Osteocyte (in vitro differentiated cells): ENCODE data around the gene RIBC2. TPM values are rescaled to one million over a fixed set of nuclear protein-coding genes. Genes with fewer than 3 reads are reported as not detected.

ENCODE experiments used
- DNase-seq: peaks from one replicate; pipeline ENCODE4 v3.0.0; 2021; ENCODE audit warnings: mixed read lengths; ENCODE audit not compliant: unreplicated experiment; ENCODE audit errors: extremely low spot score
- H3K27ac Mint-ChIP-seq: one replicate; pipeline ENCODE4 v1.8.0; 2021; ENCODE audit warnings: mild to moderate bottlenecking, mixed read lengths; ENCODE audit not compliant: unreplicated experiment
- H3K27me3 Mint-ChIP-seq: one replicate; pipeline ENCODE4 v1.8.0; 2021; ENCODE audit warnings: mixed read lengths; ENCODE audit not compliant: unreplicated experiment
- H3K36me3 Mint-ChIP-seq: one replicate; pipeline ENCODE4 v1.8.0; 2021; ENCODE audit warnings: mixed read lengths; ENCODE audit not compliant: unreplicated experiment
- H3K4me1 Mint-ChIP-seq: one replicate; pipeline ENCODE4 v1.8.0; 2021; ENCODE audit warnings: mixed read lengths; ENCODE audit not compliant: unreplicated experiment
- H3K4me3 Mint-ChIP-seq: one replicate; pipeline ENCODE4 v1.8.0; 2021; ENCODE audit warnings: mild to moderate bottlenecking, moderate library complexity, mixed read lengths; ENCODE audit not compliant: unreplicated experiment
- H3K9me3 Mint-ChIP-seq: one replicate; pipeline ENCODE4 v1.8.0; 2021; ENCODE audit warnings: mixed read lengths; ENCODE audit not compliant: unreplicated experiment
- CTCF ChIP-seq: fragments of 200-600 bp; sonication (generic); IDR thresholded peaks from 2 replicates; pipeline ENCODE4 v1.5.0; 2021; ENCODE audit warnings: antibody characterized with exemption, mild to moderate bottlenecking, moderate library complexity
- total RNA-seq: library from RNA; stranded (reverse); gene quantifications from 2 replicates; pipeline ENCODE4 v1.2.1, GENCODE V29; 2021

RIBC2 gene
- total RNA-seq, 1 donor from 2014 or later = 0.56 TPM

DNA sequence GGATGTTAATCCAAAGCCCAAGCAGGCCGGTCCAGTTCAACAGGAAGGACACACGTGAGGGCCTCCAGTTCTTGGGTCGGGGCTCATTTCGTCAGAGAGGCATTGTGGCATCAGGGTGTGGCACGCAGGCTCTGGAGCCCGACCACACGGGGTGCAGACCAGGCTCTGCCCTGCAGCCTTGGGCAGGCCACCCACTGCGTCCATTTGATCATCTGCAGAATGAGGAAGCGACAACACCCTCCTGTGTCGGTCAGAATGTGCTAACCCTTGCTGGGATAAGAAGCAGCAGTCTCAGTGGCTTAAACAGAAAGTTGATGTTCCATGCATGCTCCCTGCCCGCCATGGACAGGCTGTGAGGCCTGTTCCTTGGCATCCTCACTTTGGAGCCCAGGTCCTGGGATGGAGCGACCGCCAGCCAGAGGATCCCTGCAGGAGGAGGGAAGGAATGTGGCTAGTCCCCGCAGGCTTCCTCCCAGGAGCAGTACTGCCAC, 10.8 kb downstream of the RIBC2 start:
- Mint-ChIP-seq H3K36me3 (no peaks in the 10 kb centered on the region), H3K9me3 (peaks cover 12% of the 10 kb centered on the region), H3K4me3 (no peak overlapping the region), H3K4me1 (no peaks in the 10 kb centered on the region), H3K27me3 (peaks cover 5% of the 10 kb centered on the region), H3K27ac (no peak overlapping the region)
- TF ChIP-seq CTCF = no peak
- DNase-seq = peak; percentile 73

DNA sequence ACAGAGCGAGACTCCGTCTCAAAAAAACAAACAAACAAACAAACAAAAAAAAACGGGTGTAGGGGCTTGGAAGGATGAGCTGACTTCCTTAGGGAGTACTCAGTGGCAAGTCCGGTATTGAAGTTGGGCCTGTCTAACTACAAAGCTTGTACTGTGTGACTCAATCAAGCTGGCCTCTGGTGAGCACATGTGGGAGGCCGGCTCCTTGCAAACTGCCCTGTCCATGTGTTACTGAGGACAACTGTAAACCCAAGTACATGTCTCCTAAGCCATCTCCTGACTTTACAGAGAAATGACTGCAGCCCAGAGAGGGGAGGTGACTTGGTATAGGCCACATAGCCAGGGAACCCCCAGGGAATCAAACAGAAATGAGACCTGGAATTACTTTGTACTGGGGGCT, 11.6 kb downstream of the RIBC2 start:
- DNase-seq = peak; percentile 25
- no peak overlapping the region for H3K4me3 Mint-ChIP-seq
- peaks cover 8% of the 10 kb centered on the region for H3K27me3 Mint-ChIP-seq
- no peak for TF ChIP-seq CTCF
- H3K9me3 Mint-ChIP-seq = peaks cover 12% of the 10 kb centered on the region
- H3K27ac Mint-ChIP-seq = no peak overlapping the region
- no peaks in the 10 kb centered on the region for H3K36me3 Mint-ChIP-seq
- H3K4me1 Mint-ChIP-seq = no peaks in the 10 kb centered on the region

GRCh38 chr22:45425531-45426265, 12.2 kb downstream of the RIBC2 start:
- H3K36me3 Mint-ChIP-seq = no peaks in the 10 kb centered on the region
- H3K4me1 Mint-ChIP-seq = no peaks in the 10 kb centered on the region
- TF ChIP-seq CTCF = no peak
- peaks cover 8% of the 10 kb centered on the region for H3K27me3 Mint-ChIP-seq
- H3K4me3 Mint-ChIP-seq = no peak overlapping the region
- H3K9me3 Mint-ChIP-seq = peaks cover 12% of the 10 kb centered on the region
- H3K27ac Mint-ChIP-seq = no peak overlapping the region
- peak; percentile 77 for DNase-seq

- Mint-ChIP-seq H3K4me3 (no peak overlapping the region), H3K9me3 (peaks cover 12% of the 10 kb centered on the region), H3K36me3 (no peaks in the 10 kb centered on the region), H3K4me1 (no peaks in the 10 kb centered on the region), H3K27ac (no peak overlapping the region), H3K27me3 (peaks cover 8% of the 10 kb centered on the region)
- DNase-seq = no peak
- no peak for TF ChIP-seq CTCF
These were observed 12.9 kb downstream of the RIBC2 start for GRCh38 chr22:45426387-45426786.

- Mint-ChIP-seq H3K27me3 (peaks cover 8% of the 10 kb centered on the region), H3K9me3 (peaks cover 12% of the 10 kb centered on the region), H3K36me3 (no peaks in the 10 kb centered on the region), H3K4me3 (no peak overlapping the region), H3K27ac (no peak overlapping the region), H3K4me1 (no peaks in the 10 kb centered on the region)
- TF ChIP-seq CTCF = no peak
- DNase-seq = no peak
These were observed 13.6 kb downstream of the RIBC2 start for GRCh38 chr22:45427114-45427513.
